GM18526 (cell line): ENCODE results near the gene COL8A2.
A peak's percentile ranks its signal among the peaks of the same experiment; 100 is the strongest.

Experiments used
- POLR2A ChIP-seq: IDR thresholded peaks from 3 replicates; pipeline ENCODE4 v1.6.1; 2011; ENCODE audit not compliant: insufficient read length; ENCODE audit errors: extremely low read depth

The COL8A2 gene

GRCh38 chr1:36149237-36149972 lies 24.4 kb upstream of the COL8A2 start, which contains the start of gene TRAPPC3:
Gene TRAPPC3 (minus strand): TSS chr1:36149486. CDS start chr1:36149378, 108 bp downstream.
- TF ChIP-seq POLR2A = peak; percentile 69

- no peak for TF ChIP-seq POLR2A
These were observed 23.8 kb upstream of the COL8A2 start for GRCh38 chr1:36148821-36149236.

GRCh38 chr1:36144413-36144812 lies 19.4 kb upstream of the COL8A2 start:
- no peak for TF ChIP-seq POLR2A

- no peak for TF ChIP-seq POLR2A
These were observed 18.4 kb upstream of the COL8A2 start for GRCh38 chr1:36143424-36143823.

GRCh38 chr1:36142121-36142520 lies 17.1 kb upstream of the COL8A2 start:
- TF ChIP-seq POLR2A = no peak

- TF ChIP-seq POLR2A = no peak
These were observed 14.5 kb upstream of the COL8A2 start for GRCh38 chr1:36139521-36139920.

GRCh38 chr1:36137776-36138175 lies 12.8 kb upstream of the COL8A2 start:
- TF ChIP-seq POLR2A = no peak

GRCh38 chr1:36137226-36137625 lies 12.2 kb upstream of the COL8A2 start:
- TF ChIP-seq POLR2A = no peak

GRCh38 chr1:36136535-36136934 lies 11.5 kb upstream of the COL8A2 start:
- TF ChIP-seq POLR2A = no peak

- TF ChIP-seq POLR2A = no peak
These were observed 10.8 kb upstream of the COL8A2 start for GRCh38 chr1:36135796-36136195.

- no peak for TF ChIP-seq POLR2A
These were observed 10.3 kb upstream of the COL8A2 start for GRCh38 chr1:36135330-36135667.

GRCh38 chr1:36134505-36135329 lies 9.7 kb upstream of the COL8A2 start:
- TF ChIP-seq POLR2A = no peak

- TF ChIP-seq POLR2A = no peak
These were observed 9.0 kb upstream of the COL8A2 start for GRCh38 chr1:36134031-36134430.

GRCh38 chr1:36133484-36133883 lies 8.5 kb upstream of the COL8A2 start:
- no peak for TF ChIP-seq POLR2A

- TF ChIP-seq POLR2A = no peak
These were observed 7.0 kb upstream of the COL8A2 start for GRCh38 chr1:36132029-36132428.

- no peak for TF ChIP-seq POLR2A
These were observed 3.8 kb upstream of the COL8A2 start for GRCh38 chr1:36128905-36129206.
